Testis (tissue), 3 donors: Measurements from ENCODE around the gene FILIP1L. TPM values are rescaled to one million over a fixed set of nuclear protein-coding genes. Genes with fewer than 3 reads are reported as not detected.

ENCODE experiments used
- DNase-seq: peaks from one replicate; pipeline ENCODE4 v3.0.0-alpha.2; 2019
- H3K27ac ChIP-seq, 2 donors: fragments of 200-600 bp; sonication (generic); one replicate each; pipeline ENCODE4 v1.5.1; 2019
- H3K27me3 ChIP-seq: fragments of 200-600 bp; sonication (generic); one replicate; pipeline ENCODE4 v1.5.1; 2019
- H3K36me3 ChIP-seq: fragments of 200-600 bp; sonication (generic); one replicate; pipeline ENCODE4 v1.5.1; 2017; ENCODE audit warnings: low read depth; ENCODE audit errors: missing control alignments
- H3K4me1 ChIP-seq: fragments of 200-600 bp; sonication (generic); one replicate; pipeline ENCODE4 v1.5.1; 2019
- H3K4me3 ChIP-seq, 2 donors: fragments of 200-600 bp; sonication (generic); one replicate each; pipeline ENCODE4 v1.5.1; 2017 to 2019
- H3K9me3 ChIP-seq: fragments of 200-600 bp; sonication (generic); one replicate; pipeline ENCODE4 v1.5.1; 2017
- CTCF ChIP-seq, 3 experiments: fragments of 450-650 bp in 2 of 3; fragments of 200-600 bp in 1 of 3; sonication (generic) in 1 of 3; IDR thresholded peaks; one replicate each; pipeline ENCODE4 v1.5.1; 2016 to 2019; ENCODE audit warnings: antibody characterized with exemption in 3 of 3, mild to moderate bottlenecking in 2 of 3, moderate library complexity in 1 of 3
- POLR2A ChIP-seq: fragments of 450-650 bp; IDR thresholded peaks from one replicate; pipeline ENCODE4 v1.6.1; 2017; ENCODE audit warnings: antibody characterized with exemption, mild to moderate bottlenecking, moderate library complexity
- WGBS, 2 donors: methylation state at CpG; one replicate each; pipeline ENCODE4 v1.1.5; 2018; 5-methylcytosine and 5-hydroxymethylcytosine counted together
- intact Hi-C: fragments of 100-400 bp; cut with DNase I; formaldehyde crosslinking; loops from one replicate; pipeline ENCODE4 v1.15.1; 2023; ENCODE audit warnings: low total_unique reads
- polyA plus RNA-seq: library from polyadenylated mRNA; stranded (reverse); fragments of 350-450 nt; fragmentation: Illumina TruSeq; extraction: RNeasy Lipid Tissue Mini Kit (QIAGEN cat#74804); gene quantifications from one replicate; pipeline ENCODE4 v1.2.3, GENCODE V29; 2014; ENCODE audit warnings: low read depth, low replicate concordance; ENCODE audit not compliant: insufficient read depth
- total RNA-seq, 2 donors: library from RNA; depleted of rRNA; stranded (reverse); fragments of >200 nt; gene quantifications; one replicate each; pipeline ENCODE4 v1.2.3, GENCODE V29; 2016

Gene FILIP1L
- total and polyA plus RNA-seq, 3 donors from 2014 or later: 16.5 to 20.1 (median 16.7) TPM

GRCh38 chr3:99896482-99896881, 217.8 kb downstream of the FILIP1L start:
- Histone ChIP-seq H3K9me3 (no peaks in the 10 kb centered on the region), H3K4me1 (peaks cover 7% of the 10 kb centered on the region), H3K27me3 (no peaks in the 10 kb centered on the region), H3K27ac (no peak overlapping the region), H3K36me3 (no peaks in the 10 kb centered on the region), H3K4me3 (no peak overlapping the region)
- no peak for TF ChIP-seq POLR2A
- no peak for TF ChIP-seq CTCF (IDR thresholded peaks at IDR 0.05)
- intact Hi-C loops: no loop called here
- DNase-seq: no peak
- WGBS, 2 donors: 78 to 92% methylated on average over 3 of the region's 3 CpGs

GRCh38 chr3:99895703-99896441, 218.4 kb downstream of the FILIP1L start:
- Histone ChIP-seq H3K4me1 (peaks cover 4% of the 10 kb centered on the region), H3K27me3 (no peaks in the 10 kb centered on the region), H3K9me3 (no peaks in the 10 kb centered on the region), H3K27ac (no peak overlapping the region), H3K4me3 (no peak overlapping the region), H3K36me3 (no peaks in the 10 kb centered on the region)
- 83 to 84% methylated on average over 2 of the region's 2 CpGs for WGBS, 2 donors
- TF ChIP-seq POLR2A: no peak
- TF ChIP-seq CTCF (IDR thresholded peaks at IDR 0.05): no peak
- DNase-seq: no peak
- intact Hi-C loops: no loop called here

- intact Hi-C loops: no loop called here
- 91 to 92% methylated on average over 3 of the region's 3 CpGs for WGBS, 2 donors
- H3K4me3 ChIP-seq: no peak overlapping the region
- H3K36me3 ChIP-seq: no peaks in the 10 kb centered on the region
- H3K27ac ChIP-seq: no peak overlapping the region
- H3K9me3 ChIP-seq: no peaks in the 10 kb centered on the region
- no peak for TF ChIP-seq POLR2A
- TF ChIP-seq CTCF (IDR thresholded peaks at IDR 0.05): no peak
- no peak for DNase-seq
- H3K4me1 ChIP-seq: no peaks in the 10 kb centered on the region
- H3K27me3 ChIP-seq: no peaks in the 10 kb centered on the region
These were observed 219.1 kb downstream of the FILIP1L start for GRCh38 chr3:99895131-99895696.

GRCh38 chr3:99892332-99892731, 222.0 kb downstream of the FILIP1L start:
- TF ChIP-seq CTCF (IDR thresholded peaks at IDR 0.05) (peak in 1 of 3 experiments; percentile 7), POLR2A (no peak)
- no peak for DNase-seq
- H3K9me3 ChIP-seq: no peaks in the 10 kb centered on the region
- no peak overlapping the region for H3K4me3 ChIP-seq
- no peaks in the 10 kb centered on the region for H3K27me3 ChIP-seq
- no peak overlapping the region for H3K27ac ChIP-seq
- H3K4me1 ChIP-seq: peaks cover 5% of the 10 kb centered on the region
- intact Hi-C loops: no loop called here
- no peaks in the 10 kb centered on the region for H3K36me3 ChIP-seq
